ENCODE results near the gene ARHGAP8.

ARHGAP8 gene

DNA sequence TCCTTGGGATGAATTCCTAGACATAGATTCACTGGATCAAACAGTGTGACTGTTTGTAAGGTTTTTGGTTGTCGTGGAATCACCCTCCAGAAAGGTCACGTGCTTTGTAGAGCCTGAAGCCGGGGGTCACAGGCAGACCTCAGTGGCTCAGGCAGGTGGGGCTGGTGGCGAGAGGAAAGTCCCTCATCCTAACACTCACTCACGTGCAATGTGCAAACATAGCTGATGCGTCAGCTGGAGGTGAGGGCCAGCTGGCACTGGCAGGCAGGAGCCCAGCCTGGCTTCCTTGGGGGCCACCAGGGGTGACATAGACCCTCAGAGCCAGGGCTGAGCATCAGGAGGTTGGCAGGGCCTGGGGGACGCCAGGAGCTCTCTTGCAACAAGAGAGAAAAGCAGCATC lies 90.0 kb downstream of the ARHGAP8 start:
- DNase-seq (ENCODE audit: low read depth) = no peak
- TF ChIP-seq CTCF (IDR thresholded peaks at IDR 0.05; ENCODE audit: control insufficient read depth, extremely low read depth, insufficient read depth) = no peak
- no peak overlapping the region for H3K4me3 ChIP-seq (ENCODE audit: low read depth, low read length)

GRCh38 chr22:44845191-44845590 lies 92.8 kb downstream of the ARHGAP8 start:
- TF ChIP-seq CTCF (IDR thresholded peaks at IDR 0.05; ENCODE audit: control insufficient read depth, extremely low read depth, insufficient read depth) = no peak
- DNase-seq (ENCODE audit: low read depth) = no peak
- no peak overlapping the region for H3K4me3 ChIP-seq (ENCODE audit: low read depth, low read length)

GRCh38 chr22:44845796-44846720 lies 93.7 kb downstream of the ARHGAP8 start:
- no peak for DNase-seq (ENCODE audit: low read depth)
- TF ChIP-seq CTCF (IDR thresholded peaks at IDR 0.05; ENCODE audit: control insufficient read depth, extremely low read depth, insufficient read depth) = no peak
- H3K4me3 ChIP-seq (ENCODE audit: low read depth, low read length) = no peak overlapping the region

DNA sequence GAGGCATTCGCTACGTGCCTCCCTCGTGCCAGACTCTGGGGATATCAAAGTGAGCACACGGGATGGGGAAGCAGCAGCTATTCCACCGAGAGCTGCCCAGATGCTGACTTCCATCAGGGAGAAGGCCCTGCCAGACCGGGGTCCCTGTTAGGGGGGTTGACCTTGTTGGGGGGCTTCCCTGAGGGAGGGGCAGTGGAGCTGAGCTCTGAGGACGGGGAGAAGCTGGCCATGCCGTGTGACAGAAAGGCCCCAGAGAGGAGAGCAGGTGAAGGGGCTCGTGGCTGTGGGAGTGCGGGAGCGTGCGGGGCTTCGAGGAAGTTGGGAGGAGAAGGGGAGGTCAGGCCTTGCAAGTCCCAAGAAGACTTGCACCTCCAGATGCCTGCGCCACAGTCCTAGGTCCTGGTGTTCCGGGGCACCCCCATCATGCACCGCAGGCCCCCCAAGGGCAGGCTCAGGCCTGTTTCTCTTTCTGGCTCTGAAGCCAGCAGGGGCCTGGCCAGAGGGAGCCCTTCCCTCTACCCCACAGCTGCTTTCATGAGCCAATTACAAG lies 94.4 kb downstream of the ARHGAP8 start:
- TF ChIP-seq CTCF (IDR thresholded peaks at IDR 0.05; ENCODE audit: control insufficient read depth, extremely low read depth, insufficient read depth) = no peak
- no peak overlapping the region for H3K4me3 ChIP-seq (ENCODE audit: low read depth, low read length)
- DNase-seq (ENCODE audit: low read depth) = no peak

GRCh38 chr22:44847380-44847779 lies 95.0 kb downstream of the ARHGAP8 start:
- no peak for TF ChIP-seq CTCF (IDR thresholded peaks at IDR 0.05; ENCODE audit: control insufficient read depth, extremely low read depth, insufficient read depth)
- no peak for DNase-seq (ENCODE audit: low read depth)

DNA sequence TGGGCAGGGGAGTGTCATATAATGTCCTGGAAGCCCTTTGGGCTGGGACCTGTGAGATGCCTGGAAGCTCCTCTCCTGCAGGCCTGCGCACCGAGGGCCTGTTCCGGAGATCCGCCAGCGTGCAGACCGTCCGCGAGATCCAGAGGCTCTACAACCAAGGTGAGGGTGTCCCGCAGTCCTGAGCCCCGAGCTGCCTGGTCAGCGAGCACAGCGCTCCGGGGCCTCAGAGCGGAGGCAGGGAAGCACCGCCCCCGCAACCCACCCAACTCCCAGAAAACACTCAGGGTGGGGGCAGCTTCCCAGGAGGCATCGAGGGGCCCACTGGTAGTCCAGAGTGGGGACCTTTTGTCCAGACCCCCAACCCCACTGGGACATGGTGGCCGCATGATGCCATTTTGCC lies 95.5 kb downstream of the ARHGAP8 start:
- no peak overlapping the region for H3K4me3 ChIP-seq (ENCODE audit: low read depth, low read length)
- no peak for DNase-seq (ENCODE audit: low read depth)
- no peak for TF ChIP-seq CTCF (IDR thresholded peaks at IDR 0.05; ENCODE audit: control insufficient read depth, extremely low read depth, insufficient read depth)

More at GRCh38 chr22:44847380-44847779, 95.0 kb downstream of the ARHGAP8 start:
- no peak overlapping the region for H3K4me3 ChIP-seq (ENCODE audit: low read depth, low read length)

Data from LNCaP clone FGC (cell line).